ENCODE results near the gene TERF2IP.

- TF ChIP-seq, protein P1, sequence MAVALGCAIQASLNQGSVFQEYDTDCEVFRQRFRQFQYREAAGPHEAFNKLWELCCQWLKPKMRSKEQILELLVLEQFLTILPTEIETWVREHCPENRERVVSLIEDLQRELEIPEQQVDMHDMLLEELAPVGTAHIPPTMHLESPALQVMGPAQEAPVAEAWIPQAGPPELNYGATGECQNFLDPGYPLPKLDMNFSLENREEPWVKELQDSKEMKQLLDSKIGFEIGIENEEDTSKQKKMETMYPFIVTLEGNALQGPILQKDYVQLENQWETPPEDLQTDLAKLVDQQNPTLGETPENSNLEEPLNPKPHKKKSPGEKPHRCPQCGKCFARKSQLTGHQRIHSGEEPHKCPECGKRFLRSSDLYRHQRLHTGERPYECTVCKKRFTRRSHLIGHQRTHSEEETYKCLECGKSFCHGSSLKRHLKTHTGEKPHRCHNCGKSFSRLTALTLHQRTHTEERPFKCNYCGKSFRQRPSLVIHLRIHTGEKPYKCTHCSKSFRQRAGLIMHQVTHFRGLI (CRISPR knock-in tag; IDR thresholded peaks at IDR 0.05), result no peak
- TF ChIP-seq ZBTB12 (CRISPR knock-in tag; IDR thresholded peaks at IDR 0.05) (no peak), ATF3 (IDR thresholded peaks at IDR 0.05) (no peak), ATF3 (CRISPR knock-in tag; conservative IDR thresholded peaks at IDR 0.05) (no peak)
- TF ChIP-seq, protein P2, sequence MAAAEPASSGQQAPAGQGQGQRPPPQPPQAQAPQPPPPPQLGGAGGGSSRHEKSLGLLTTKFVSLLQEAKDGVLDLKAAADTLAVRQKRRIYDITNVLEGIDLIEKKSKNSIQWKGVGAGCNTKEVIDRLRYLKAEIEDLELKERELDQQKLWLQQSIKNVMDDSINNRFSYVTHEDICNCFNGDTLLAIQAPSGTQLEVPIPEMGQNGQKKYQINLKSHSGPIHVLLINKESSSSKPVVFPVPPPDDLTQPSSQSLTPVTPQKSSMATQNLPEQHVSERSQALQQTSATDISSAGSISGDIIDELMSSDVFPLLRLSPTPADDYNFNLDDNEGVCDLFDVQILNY (CRISPR knock-in tag; IDR thresholded peaks at IDR 0.05), result no peak
Measured at GRCh38 chr16:75701361-75701760, 53.8 kb downstream of the TERF2IP start, which contains the start of gene DUXB.

Measured in K562 (cell line).